ENCODE results near the gene CABP2.

DNA sequence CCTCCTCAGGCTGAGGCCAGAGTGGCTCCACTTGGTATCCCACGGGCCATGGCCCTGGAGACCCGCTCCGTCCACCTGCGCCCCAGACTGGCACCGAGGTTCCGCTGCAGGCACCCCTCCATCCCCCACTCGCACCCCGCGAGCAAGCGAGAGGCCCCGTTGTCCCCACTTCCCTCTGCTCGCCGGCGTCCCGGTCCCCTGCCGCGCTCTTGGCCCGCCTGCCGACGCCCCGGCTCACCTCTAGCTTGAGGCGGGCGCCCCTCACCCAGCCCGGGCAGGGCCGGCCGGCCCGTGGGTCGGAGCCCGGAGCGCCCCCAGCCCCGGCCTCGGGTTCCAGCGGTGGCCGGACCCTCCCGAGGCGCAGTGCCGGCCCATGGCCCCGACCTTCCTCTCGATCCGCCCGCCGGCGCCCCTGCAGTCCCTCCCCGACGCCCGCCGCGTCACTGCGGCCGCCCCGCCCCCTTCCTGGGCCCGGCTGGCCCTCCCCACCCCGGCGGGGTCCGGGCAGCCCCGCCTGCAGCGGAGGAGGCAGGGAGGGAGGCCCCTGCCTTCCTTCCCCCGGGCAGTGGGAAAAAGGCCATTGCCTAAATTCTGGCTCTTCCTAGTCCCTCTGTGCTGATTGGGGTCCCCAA lies 18.2 kb downstream of the CABP2 start, which contains the start of gene PITPNM1:
- TF ChIP-seq CTCF (IDR thresholded peaks at IDR 0.05) (no peak), POLR2AphosphoS5 (IDR thresholded peaks at IDR 0.05) (peak in 1 of 2 donors; percentile 69)

Measured in upper lobe of left lung (tissue), 4 donors.